Osteocyte (in vitro differentiated cells): ENCODE data around the gene CAMSAP1. TPM values are rescaled to one million over a fixed set of nuclear protein-coding genes. Genes with fewer than 3 reads are reported as not detected.

ENCODE experiments used
- DNase-seq: peaks from one replicate; pipeline ENCODE4 v3.0.0; 2021; ENCODE audit warnings: mixed read lengths; ENCODE audit not compliant: unreplicated experiment; ENCODE audit errors: extremely low spot score
- H3K27ac Mint-ChIP-seq: one replicate; pipeline ENCODE4 v1.8.0; 2021; ENCODE audit warnings: mild to moderate bottlenecking, mixed read lengths; ENCODE audit not compliant: unreplicated experiment
- H3K27me3 Mint-ChIP-seq: one replicate; pipeline ENCODE4 v1.8.0; 2021; ENCODE audit warnings: mixed read lengths; ENCODE audit not compliant: unreplicated experiment
- H3K36me3 Mint-ChIP-seq: one replicate; pipeline ENCODE4 v1.8.0; 2021; ENCODE audit warnings: mixed read lengths; ENCODE audit not compliant: unreplicated experiment
- H3K4me1 Mint-ChIP-seq: one replicate; pipeline ENCODE4 v1.8.0; 2021; ENCODE audit warnings: mixed read lengths; ENCODE audit not compliant: unreplicated experiment
- H3K4me3 Mint-ChIP-seq: one replicate; pipeline ENCODE4 v1.8.0; 2021; ENCODE audit warnings: mild to moderate bottlenecking, moderate library complexity, mixed read lengths; ENCODE audit not compliant: unreplicated experiment
- H3K9me3 Mint-ChIP-seq: one replicate; pipeline ENCODE4 v1.8.0; 2021; ENCODE audit warnings: mixed read lengths; ENCODE audit not compliant: unreplicated experiment
- total RNA-seq: library from RNA; stranded (reverse); gene quantifications from 2 replicates; pipeline ENCODE4 v1.2.1, GENCODE V29; 2021
- TF ChIP-seq, protein P1 (sequence below): fragments of 200-600 bp; sonication (generic); IDR thresholded peaks from 2 replicates; pipeline ENCODE4 v1.5.0; 2021; ENCODE audit warnings: antibody characterized with exemption, mild to moderate bottlenecking, moderate library complexity

The CAMSAP1 gene
- total RNA-seq, 1 donor from 2014 or later = 34.4 TPM

DNA sequence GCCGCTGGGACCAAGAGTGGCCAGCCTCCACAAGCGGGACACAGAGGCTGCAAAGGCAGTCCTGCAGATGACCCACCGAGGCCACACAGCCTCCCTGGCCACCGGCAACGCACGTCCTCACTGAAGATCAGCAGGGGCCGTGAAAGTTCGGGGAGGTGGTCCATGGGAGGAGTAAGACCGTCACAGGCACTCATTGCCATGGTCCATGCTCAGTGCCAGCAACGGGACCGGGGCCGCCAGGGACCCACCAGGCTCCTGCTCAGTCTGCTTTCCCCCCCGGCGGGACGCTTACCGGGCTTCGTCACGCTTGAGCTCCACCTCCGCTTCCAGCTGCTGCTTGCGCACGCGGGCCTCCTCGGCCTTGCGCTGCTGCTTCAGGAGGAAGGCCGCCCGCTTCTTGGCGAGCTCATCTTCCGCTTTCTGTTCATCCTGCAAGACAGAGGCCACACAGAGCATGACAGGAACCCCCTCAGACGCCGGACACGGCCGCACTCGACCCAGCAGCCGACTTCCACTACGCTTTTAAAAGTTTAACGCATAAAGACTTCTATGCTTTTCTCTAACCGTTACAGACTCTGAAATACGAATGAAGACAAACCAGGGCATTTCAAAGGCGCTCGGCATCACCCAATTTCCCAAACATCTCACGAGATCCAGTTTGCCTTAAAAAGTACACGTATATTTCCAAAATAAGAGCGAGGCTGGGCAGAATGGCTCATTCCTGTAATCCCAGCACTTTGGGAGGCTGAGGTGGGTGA lies 88.4 kb downstream of the CAMSAP1 start:
- Mint-ChIP-seq H3K4me3 (no peak overlapping the region), H3K36me3 (peaks cover 62% of the 10 kb centered on the region), H3K4me1 (no peaks in the 10 kb centered on the region), H3K9me3 (no peaks in the 10 kb centered on the region), H3K27me3 (no peaks in the 10 kb centered on the region), H3K27ac (no peak overlapping the region)
- TF ChIP-seq, protein P1, sequence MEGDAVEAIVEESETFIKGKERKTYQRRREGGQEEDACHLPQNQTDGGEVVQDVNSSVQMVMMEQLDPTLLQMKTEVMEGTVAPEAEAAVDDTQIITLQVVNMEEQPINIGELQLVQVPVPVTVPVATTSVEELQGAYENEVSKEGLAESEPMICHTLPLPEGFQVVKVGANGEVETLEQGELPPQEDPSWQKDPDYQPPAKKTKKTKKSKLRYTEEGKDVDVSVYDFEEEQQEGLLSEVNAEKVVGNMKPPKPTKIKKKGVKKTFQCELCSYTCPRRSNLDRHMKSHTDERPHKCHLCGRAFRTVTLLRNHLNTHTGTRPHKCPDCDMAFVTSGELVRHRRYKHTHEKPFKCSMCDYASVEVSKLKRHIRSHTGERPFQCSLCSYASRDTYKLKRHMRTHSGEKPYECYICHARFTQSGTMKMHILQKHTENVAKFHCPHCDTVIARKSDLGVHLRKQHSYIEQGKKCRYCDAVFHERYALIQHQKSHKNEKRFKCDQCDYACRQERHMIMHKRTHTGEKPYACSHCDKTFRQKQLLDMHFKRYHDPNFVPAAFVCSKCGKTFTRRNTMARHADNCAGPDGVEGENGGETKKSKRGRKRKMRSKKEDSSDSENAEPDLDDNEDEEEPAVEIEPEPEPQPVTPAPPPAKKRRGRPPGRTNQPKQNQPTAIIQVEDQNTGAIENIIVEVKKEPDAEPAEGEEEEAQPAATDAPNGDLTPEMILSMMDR = no peak
- DNase-seq = no peak

DNA sequence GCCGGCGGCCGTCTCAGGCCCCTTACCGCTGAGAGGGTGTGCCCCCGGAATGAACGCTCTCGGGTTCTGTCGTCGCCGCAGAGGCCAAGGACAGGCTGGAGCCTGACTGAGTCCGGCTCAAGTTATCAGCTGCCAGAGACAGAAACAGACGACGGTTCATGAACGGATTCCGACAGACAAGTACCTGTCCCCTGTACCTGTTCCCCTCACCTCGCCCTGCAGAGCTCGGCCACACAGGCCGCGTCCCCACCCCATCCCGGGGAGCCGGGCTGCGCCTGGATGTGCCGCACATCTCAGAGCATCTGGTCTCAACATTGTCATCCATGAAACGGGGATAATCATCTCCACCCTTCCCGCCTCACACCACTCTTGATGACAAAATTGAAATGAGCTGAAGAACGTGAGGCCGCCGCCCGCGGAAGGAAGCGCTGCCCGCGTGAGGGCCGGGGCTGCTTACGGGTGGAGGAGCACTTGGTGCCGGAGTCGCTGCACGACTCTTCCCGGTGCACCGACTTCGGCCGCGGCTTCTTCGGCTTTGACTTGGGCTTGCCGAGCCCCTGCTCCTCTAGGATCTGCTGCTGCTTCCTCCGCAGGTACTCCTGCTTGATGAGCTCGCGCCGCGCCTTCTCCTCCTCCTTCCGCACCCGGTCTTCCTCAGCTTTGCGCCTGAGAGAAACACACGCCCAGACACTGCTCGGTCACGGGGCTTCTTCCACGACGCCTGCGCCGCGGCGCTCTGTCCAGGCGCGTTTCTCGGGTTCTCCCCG lies 89.2 kb downstream of the CAMSAP1 start:
- H3K4me3 Mint-ChIP-seq = no peak overlapping the region
- peaks cover 61% of the 10 kb centered on the region for H3K36me3 Mint-ChIP-seq
- no peak for DNase-seq
- TF ChIP-seq, protein P1 = no peak
- H3K27ac Mint-ChIP-seq = no peak overlapping the region
- H3K4me1 Mint-ChIP-seq = no peaks in the 10 kb centered on the region
- no peaks in the 10 kb centered on the region for H3K27me3 Mint-ChIP-seq
- H3K9me3 Mint-ChIP-seq = no peaks in the 10 kb centered on the region

DNA sequence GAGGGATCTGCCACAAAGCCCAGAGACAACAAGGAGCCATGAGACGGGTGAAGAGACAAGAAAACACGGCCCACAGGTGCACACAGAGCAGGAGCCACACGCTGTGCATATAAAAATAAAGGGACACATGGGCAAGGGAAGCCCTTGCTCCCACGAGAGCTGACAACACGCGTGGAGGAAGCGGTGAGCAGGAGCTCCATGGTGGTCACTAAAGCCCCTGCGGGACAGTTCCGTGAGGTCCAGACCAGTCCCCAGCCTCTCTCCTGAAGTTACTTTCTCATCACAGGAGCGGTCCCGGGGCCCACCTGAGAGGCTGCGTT lies 90.7 kb downstream of the CAMSAP1 start:
- no peaks in the 10 kb centered on the region for H3K4me1 Mint-ChIP-seq
- DNase-seq = no peak
- H3K9me3 Mint-ChIP-seq = no peaks in the 10 kb centered on the region
- no peak overlapping the region for H3K4me3 Mint-ChIP-seq
- no peak overlapping the region for H3K27ac Mint-ChIP-seq
- peaks cover 58% of the 10 kb centered on the region for H3K36me3 Mint-ChIP-seq
- TF ChIP-seq, protein P1 = no peak
- H3K27me3 Mint-ChIP-seq = no peaks in the 10 kb centered on the region

DNA sequence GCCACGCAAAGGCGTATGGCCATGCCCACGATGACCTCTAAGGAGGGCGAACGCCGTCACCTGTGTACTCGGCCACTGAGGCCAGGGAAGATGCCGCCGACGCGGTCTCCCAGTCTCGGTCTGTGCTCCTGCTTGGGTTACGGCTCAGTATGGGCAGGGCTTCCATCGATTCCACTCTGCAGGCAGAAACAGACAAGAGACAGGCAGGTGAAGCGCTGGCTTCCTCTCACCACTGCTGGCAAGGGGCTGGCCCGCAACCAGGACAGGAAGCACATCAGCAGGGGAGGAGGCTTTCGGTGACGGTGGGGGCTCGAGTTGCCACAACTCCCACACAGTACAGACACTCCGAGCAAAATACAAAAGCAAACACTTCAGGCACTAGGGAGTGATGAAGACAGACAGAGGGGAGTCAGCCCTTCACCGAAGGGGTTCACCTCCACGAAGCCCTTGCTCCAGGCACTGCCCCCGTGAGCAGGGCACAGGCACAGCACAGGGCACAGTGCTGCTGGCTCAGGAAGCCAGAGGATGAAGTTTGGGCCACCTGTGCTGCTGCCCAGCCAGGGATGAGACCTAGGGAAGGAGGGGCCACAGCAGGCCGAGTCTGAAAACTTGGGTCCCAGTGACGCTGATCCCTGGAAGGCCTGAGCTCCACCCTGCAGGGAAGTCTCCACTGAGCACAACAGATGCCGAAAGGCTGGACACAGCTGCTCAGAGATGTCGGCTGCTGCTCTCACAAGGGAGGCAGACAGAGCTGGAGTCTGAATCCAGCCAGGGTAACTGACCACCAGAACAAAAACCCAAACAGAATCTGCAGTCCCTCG lies 91.3 kb downstream of the CAMSAP1 start:
- Mint-ChIP-seq H3K36me3 (peaks cover 59% of the 10 kb centered on the region), H3K4me1 (no peaks in the 10 kb centered on the region), H3K9me3 (no peaks in the 10 kb centered on the region), H3K4me3 (no peak overlapping the region), H3K27me3 (no peaks in the 10 kb centered on the region), H3K27ac (no peak overlapping the region)
- DNase-seq = no peak
- TF ChIP-seq, protein P1 = no peak
